Dermis microvascular lymphatic vessel endothelial cell (primary cell): ENCODE measurements around the gene SHISAL1. TPM values are rescaled to one million over a fixed set of nuclear protein-coding genes. Genes with fewer than 3 reads are reported as not detected.

ENCODE experiments used
- DNase-seq, 2 donors: peaks; one replicate each; pipeline versions ENCODE4 v3.0.0 to v3.0.0-alpha.2; 2010; ENCODE audit warnings: low read depth in 2 of 2
- total RNA-seq: library from RNA; depleted of rRNA; stranded (reverse); fragments of >200 nt; gene quantifications from 2 replicates; pipeline ENCODE4 v1.2.1, GENCODE V29; 2014

The SHISAL1 gene
- under 0.01 TPM in 2 replicates for total RNA-seq

- DNase-seq, result peak in 1 of 2 donors; percentile 12
These were observed at the start of gene SHISAL1 for GRCh38 chr22:44312766-44313165. Gene SHISAL1, minus strand, starts transcription at chr22:44312951. Its CDS starts 12,006 bp downstream, at chr22:44300945.

GRCh38 chr22:44361391-44362126 is 48.8 kb upstream of the SHISAL1 start:
- no peak for DNase-seq

GRCh38 chr22:44360668-44361381 is 48.1 kb upstream of the SHISAL1 start:
- peak in 1 of 2 donors; percentile 40 for DNase-seq

GRCh38 chr22:44360306-44360667 is 47.5 kb upstream of the SHISAL1 start:
- no peak for DNase-seq

- no peak for DNase-seq
These were observed 46.9 kb upstream of the SHISAL1 start for GRCh38 chr22:44359496-44360110.

GRCh38 chr22:44358709-44359440 is 46.1 kb upstream of the SHISAL1 start:
- DNase-seq, result no peak

- DNase-seq, result no peak
These were observed 45.3 kb upstream of the SHISAL1 start for GRCh38 chr22:44357966-44358465.

GRCh38 chr22:44357296-44357965 is 44.7 kb upstream of the SHISAL1 start:
- DNase-seq, result peak in 1 of 2 donors; percentile 19

- DNase-seq, result no peak
These were observed 42.9 kb upstream of the SHISAL1 start for GRCh38 chr22:44355716-44356070.

GRCh38 chr22:44354288-44354687 is 41.5 kb upstream of the SHISAL1 start:
- no peak for DNase-seq

GRCh38 chr22:44353041-44353440 is 40.3 kb upstream of the SHISAL1 start:
- no peak for DNase-seq

GRCh38 chr22:44352378-44353035 is 39.8 kb upstream of the SHISAL1 start:
- no peak for DNase-seq

GRCh38 chr22:44351685-44352377 is 39.1 kb upstream of the SHISAL1 start:
- peak in 1 of 2 donors; percentile 18 for DNase-seq

- DNase-seq, result no peak
These were observed 38.3 kb upstream of the SHISAL1 start for GRCh38 chr22:44351037-44351436.

- no peak for DNase-seq
These were observed 36.8 kb upstream of the SHISAL1 start for GRCh38 chr22:44349594-44349993.

- no peak for DNase-seq
These were observed 36.3 kb upstream of the SHISAL1 start for GRCh38 chr22:44348971-44349560.

- no peak for DNase-seq
These were observed 34.8 kb upstream of the SHISAL1 start for GRCh38 chr22:44347549-44347948.

- DNase-seq, result no peak
These were observed 34.3 kb upstream of the SHISAL1 start for GRCh38 chr22:44347080-44347479.

GRCh38 chr22:44345872-44346271 is 33.1 kb upstream of the SHISAL1 start:
- no peak for DNase-seq

- DNase-seq, result no peak
These were observed 31.7 kb upstream of the SHISAL1 start for GRCh38 chr22:44344407-44344806.
